ENCODE measurements around the gene NPR2. TPM values are rescaled to one million over a fixed set of nuclear protein-coding genes. Genes with fewer than 3 reads are reported as not detected.
A peak's percentile ranks its signal among the peaks of the same experiment; 100 is the strongest.

Gene NPR2
- total and polyA plus RNA-seq, 5 donors from 2014 or later = 0.46 to 7.7 (median 1.7) TPM; not detected in 1

- Mint-ChIP-seq H3K36me3 (peaks cover 3% of the 10 kb centered on the region), H3K4me3 (no peak overlapping the region), H3K4me1 (peaks cover 0 to 13% (median 4%) of the 10 kb centered on the region in 4 donors), H3K27me3 (no peaks in the 10 kb centered on the region), H3K27ac (no peak overlapping the region), H3K9me3 (no peaks in the 10 kb centered on the region)
- H3K27ac ChIP-seq (ENCODE audit: insufficient read depth, low read length, poor library complexity, severe bottlenecking) = no peak overlapping the region
- H3K27me3 ChIP-seq (ENCODE audit: control insufficient read depth, insufficient read depth, low read length) = no peaks in the 10 kb centered on the region
- H3K36me3 ChIP-seq (ENCODE audit: control insufficient read depth, insufficient read depth, low read length) = no peaks in the 10 kb centered on the region
- DNase-seq = no peak
- H3K9me3 ChIP-seq (ENCODE audit: control insufficient read depth in 2 of 2, low read length in 2 of 2) = no peaks in the 10 kb centered on the region
- no peaks in the 10 kb centered on the region for H3K4me1 ChIP-seq (ENCODE audit: control insufficient read depth, insufficient read depth, low read length, poor library complexity, severe bottlenecking)
- no peak overlapping the region for H3K4me3 ChIP-seq (ENCODE audit: low read depth, low read length)
- ATAC-seq (ENCODE audit: low read depth in 2 of 2) = no peak
Measured at GRCh38 chr9:35835766-35836165, 44.4 kb downstream of the NPR2 start.

DNA sequence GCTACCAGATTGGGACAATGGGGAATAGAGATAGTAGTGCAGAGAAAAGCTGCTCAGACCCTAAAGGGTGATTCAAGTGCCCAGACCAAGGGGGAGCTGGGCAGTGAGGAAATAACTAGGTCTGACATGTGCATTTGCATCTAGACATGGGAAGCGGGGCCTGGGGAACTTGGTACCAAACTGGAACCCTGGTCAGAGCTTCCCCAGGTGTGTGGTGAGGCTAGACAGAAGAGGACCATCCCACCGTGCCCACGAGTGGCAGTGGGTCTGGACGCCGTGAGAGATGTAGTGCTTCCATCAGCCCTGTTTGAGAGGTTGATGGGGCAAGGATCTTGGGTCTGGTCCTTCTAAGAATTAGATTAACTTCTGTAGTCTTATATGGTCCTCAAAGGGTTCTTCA lies 45.2 kb downstream of the NPR2 start:
- Mint-ChIP-seq H3K27ac (no peak overlapping the region), H3K9me3 (no peaks in the 10 kb centered on the region), H3K4me3 (no peak overlapping the region), H3K4me1 (peaks cover 0 to 8% (median 0%) of the 10 kb centered on the region in 4 donors), H3K36me3 (peaks cover 3% of the 10 kb centered on the region), H3K27me3 (no peaks in the 10 kb centered on the region)
- Histone ChIP-seq H3K9me3 (ENCODE audit: control insufficient read depth in 2 of 2, low read length in 2 of 2) (no peaks in the 10 kb centered on the region), H3K36me3 (ENCODE audit: control insufficient read depth, insufficient read depth, low read length) (no peaks in the 10 kb centered on the region), H3K4me3 (ENCODE audit: low read depth, low read length) (no peak overlapping the region), H3K27me3 (ENCODE audit: control insufficient read depth, insufficient read depth, low read length) (no peaks in the 10 kb centered on the region), H3K4me1 (ENCODE audit: control insufficient read depth, insufficient read depth, low read length, poor library complexity, severe bottlenecking) (no peaks in the 10 kb centered on the region), H3K27ac (ENCODE audit: insufficient read depth, low read length, poor library complexity, severe bottlenecking) (no peak overlapping the region)
- ATAC-seq (ENCODE audit: low read depth in 2 of 2) = no peak
- DNase-seq = no peak

GRCh38 chr9:35839926-35840325 lies 48.5 kb downstream of the NPR2 start:
- peaks cover 0 to 18% (median 10%) of the 10 kb centered on the region in 4 donors for H3K4me1 Mint-ChIP-seq
- H3K36me3 Mint-ChIP-seq = peaks cover 3% of the 10 kb centered on the region
- H3K27ac Mint-ChIP-seq = peak overlapping the region in 1 of 3 donors; percentile 60
- no peak overlapping the region for H3K27ac ChIP-seq (ENCODE audit: insufficient read depth, low read length, poor library complexity, severe bottlenecking)
- H3K4me3 Mint-ChIP-seq = no peak overlapping the region
- ATAC-seq (ENCODE audit: low read depth in 2 of 2) = no peak
- no peaks in the 10 kb centered on the region for H3K27me3 ChIP-seq (ENCODE audit: control insufficient read depth, insufficient read depth, low read length)
- no peaks in the 10 kb centered on the region for H3K9me3 Mint-ChIP-seq
- no peaks in the 10 kb centered on the region for H3K9me3 ChIP-seq (ENCODE audit: control insufficient read depth in 2 of 2, low read length in 2 of 2)
- no peak for DNase-seq
- H3K27me3 Mint-ChIP-seq = no peaks in the 10 kb centered on the region
- H3K36me3 ChIP-seq (ENCODE audit: control insufficient read depth, insufficient read depth, low read length) = no peaks in the 10 kb centered on the region
- H3K4me1 ChIP-seq (ENCODE audit: control insufficient read depth, insufficient read depth, low read length, poor library complexity, severe bottlenecking) = peaks cover 2% of the 10 kb centered on the region
- H3K4me3 ChIP-seq (ENCODE audit: low read depth, low read length) = no peak overlapping the region

DNA sequence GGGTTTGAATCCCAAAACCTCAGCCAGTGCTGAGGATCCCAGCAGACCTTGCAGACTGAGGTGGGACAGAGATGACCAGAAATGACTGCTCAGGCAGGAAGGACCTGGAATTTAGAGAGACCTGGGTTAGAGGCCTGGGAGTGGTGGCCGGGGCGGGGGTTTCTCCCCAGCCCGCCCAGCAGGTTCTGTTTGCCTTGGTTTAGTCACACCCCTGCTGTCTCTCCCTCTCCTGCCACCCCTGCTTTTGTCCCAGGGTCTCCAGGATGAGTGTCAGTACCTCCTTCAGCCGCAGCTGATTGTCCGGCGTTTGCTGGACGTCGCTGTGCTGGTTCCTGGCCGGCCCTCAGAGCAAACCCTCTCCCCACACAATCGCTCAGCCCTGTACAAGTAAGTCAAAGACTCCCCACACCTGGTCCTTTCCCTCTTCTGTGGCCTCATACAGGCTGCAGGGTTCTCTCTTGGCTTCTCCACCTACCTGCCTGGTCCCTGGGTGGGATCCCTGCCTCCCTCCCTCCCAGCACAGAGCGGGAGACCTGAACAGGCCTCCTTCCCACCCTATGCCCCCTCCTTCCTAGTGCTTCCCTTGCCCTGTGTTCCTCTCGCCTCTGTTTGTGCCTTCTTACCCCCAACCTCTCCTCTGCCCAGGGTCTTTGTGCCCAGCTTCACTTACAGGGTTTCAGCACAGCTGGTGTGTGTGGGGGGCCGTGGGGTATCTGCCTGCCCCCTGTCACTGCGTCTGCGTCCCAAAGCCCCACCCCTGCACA lies 49.7 kb downstream of the NPR2 start:
- Histone ChIP-seq H3K9me3 (ENCODE audit: control insufficient read depth in 2 of 2, low read length in 2 of 2) (no peaks in the 10 kb centered on the region), H3K27me3 (ENCODE audit: control insufficient read depth, insufficient read depth, low read length) (no peaks in the 10 kb centered on the region), H3K36me3 (ENCODE audit: control insufficient read depth, insufficient read depth, low read length) (no peaks in the 10 kb centered on the region), H3K27ac (ENCODE audit: insufficient read depth, low read length, poor library complexity, severe bottlenecking) (no peak overlapping the region), H3K4me3 (ENCODE audit: low read depth, low read length) (no peak overlapping the region), H3K4me1 (ENCODE audit: control insufficient read depth, insufficient read depth, low read length, poor library complexity, severe bottlenecking) (peaks cover 2% of the 10 kb centered on the region)
- Mint-ChIP-seq H3K27ac (no peak overlapping the region), H3K36me3 (peaks cover 3% of the 10 kb centered on the region), H3K9me3 (no peaks in the 10 kb centered on the region), H3K4me3 (no peak overlapping the region), H3K4me1 (peaks cover 0 to 25% (median 20%) of the 10 kb centered on the region in 4 donors), H3K27me3 (no peaks in the 10 kb centered on the region)
- ATAC-seq (ENCODE audit: low read depth in 2 of 2) (no peak), DNase-seq (no peak)

DNA sequence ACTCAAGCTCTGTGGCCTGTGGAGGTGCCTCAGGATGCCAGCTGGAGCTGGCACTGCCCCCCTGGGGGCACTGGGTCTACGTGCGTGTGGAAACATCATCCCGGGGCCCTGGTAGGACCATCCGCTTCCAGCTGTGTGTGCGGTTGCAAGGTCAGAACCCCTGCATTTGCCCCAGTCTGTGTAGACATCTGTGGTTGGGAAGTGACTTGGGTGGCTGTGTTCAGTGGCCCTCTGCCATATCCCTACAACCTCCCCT lies 50.2 kb downstream of the NPR2 start:
- DNase-seq (no peak), ATAC-seq (ENCODE audit: low read depth in 2 of 2) (no peak)
- peaks cover 2% of the 10 kb centered on the region for H3K4me1 ChIP-seq (ENCODE audit: control insufficient read depth, insufficient read depth, low read length, poor library complexity, severe bottlenecking)
- no peak overlapping the region for H3K4me3 Mint-ChIP-seq
- peaks cover 3% of the 10 kb centered on the region for H3K36me3 Mint-ChIP-seq
- no peak overlapping the region for H3K27ac Mint-ChIP-seq
- H3K4me3 ChIP-seq (ENCODE audit: low read depth, low read length) = no peak overlapping the region
- no peaks in the 10 kb centered on the region for H3K9me3 Mint-ChIP-seq
- H3K27ac ChIP-seq (ENCODE audit: insufficient read depth, low read length, poor library complexity, severe bottlenecking) = no peak overlapping the region
- no peaks in the 10 kb centered on the region for H3K27me3 ChIP-seq (ENCODE audit: control insufficient read depth, insufficient read depth, low read length)
- no peaks in the 10 kb centered on the region for H3K36me3 ChIP-seq (ENCODE audit: control insufficient read depth, insufficient read depth, low read length)
- H3K9me3 ChIP-seq (ENCODE audit: control insufficient read depth in 2 of 2, low read length in 2 of 2) = no peaks in the 10 kb centered on the region
- H3K4me1 Mint-ChIP-seq = peaks cover 0 to 25% (median 20%) of the 10 kb centered on the region in 4 donors
- no peaks in the 10 kb centered on the region for H3K27me3 Mint-ChIP-seq

- peak overlapping the region in 1 of 3 donors; percentile 57 for H3K27ac Mint-ChIP-seq
Measured at GRCh38 chr9:35842020-35842745, 50.8 kb downstream of the NPR2 start.

DNA sequence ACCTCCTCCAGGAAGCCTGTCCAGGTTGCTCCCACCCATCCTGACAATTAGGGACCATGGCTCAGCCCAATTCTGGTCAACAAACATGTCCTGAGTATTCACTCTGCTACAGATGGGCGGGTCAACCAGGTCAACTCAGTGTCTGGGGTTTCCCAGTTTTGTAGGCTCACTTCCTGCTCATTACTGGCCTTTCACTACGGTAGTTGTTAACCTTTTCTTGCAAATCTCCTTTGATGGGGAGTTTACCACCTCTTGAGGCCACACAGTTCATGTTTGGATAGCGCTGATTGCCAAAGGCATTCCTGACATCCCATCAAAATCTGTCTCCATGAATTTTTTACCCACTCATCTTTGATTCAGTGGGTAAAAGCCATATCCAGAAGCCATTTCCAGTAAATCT lies 51.4 kb downstream of the NPR2 start:
- DNase-seq (no peak), ATAC-seq (ENCODE audit: low read depth in 2 of 2) (no peak)
- H3K27me3 Mint-ChIP-seq = no peaks in the 10 kb centered on the region
- Histone ChIP-seq H3K4me3 (ENCODE audit: low read depth, low read length) (no peak overlapping the region), H3K36me3 (ENCODE audit: control insufficient read depth, insufficient read depth, low read length) (no peaks in the 10 kb centered on the region), H3K9me3 (ENCODE audit: control insufficient read depth in 2 of 2, low read length in 2 of 2) (no peaks in the 10 kb centered on the region), H3K4me1 (ENCODE audit: control insufficient read depth, insufficient read depth, low read length, poor library complexity, severe bottlenecking) (peaks cover 2% of the 10 kb centered on the region), H3K27ac (ENCODE audit: insufficient read depth, low read length, poor library complexity, severe bottlenecking) (no peak overlapping the region), H3K27me3 (ENCODE audit: control insufficient read depth, insufficient read depth, low read length) (no peaks in the 10 kb centered on the region)
- peaks cover 10% of the 10 kb centered on the region for H3K36me3 Mint-ChIP-seq
- no peaks in the 10 kb centered on the region for H3K9me3 Mint-ChIP-seq
- no peak overlapping the region for H3K4me3 Mint-ChIP-seq
- no peak overlapping the region for H3K27ac Mint-ChIP-seq
- H3K4me1 Mint-ChIP-seq = peaks cover 0 to 25% (median 21%) of the 10 kb centered on the region in 4 donors

More at GRCh38 chr9:35842020-35842745, 50.8 kb downstream of the NPR2 start:
- Mint-ChIP-seq H3K27me3 (no peaks in the 10 kb centered on the region), H3K9me3 (no peaks in the 10 kb centered on the region), H3K4me3 (no peak overlapping the region), H3K4me1 (peaks cover 0 to 25% (median 21%) of the 10 kb centered on the region in 4 donors), H3K36me3 (peaks cover 5% of the 10 kb centered on the region)
- H3K27ac ChIP-seq (ENCODE audit: insufficient read depth, low read length, poor library complexity, severe bottlenecking) = no peak overlapping the region
- no peaks in the 10 kb centered on the region for H3K36me3 ChIP-seq (ENCODE audit: control insufficient read depth, insufficient read depth, low read length)
- no peaks in the 10 kb centered on the region for H3K9me3 ChIP-seq (ENCODE audit: control insufficient read depth in 2 of 2, low read length in 2 of 2)
- no peak overlapping the region for H3K4me3 ChIP-seq (ENCODE audit: low read depth, low read length)
- no peak for DNase-seq
- ATAC-seq (ENCODE audit: low read depth in 2 of 2) = no peak
- peaks cover 2% of the 10 kb centered on the region for H3K4me1 ChIP-seq (ENCODE audit: control insufficient read depth, insufficient read depth, low read length, poor library complexity, severe bottlenecking)
- H3K27me3 ChIP-seq (ENCODE audit: control insufficient read depth, insufficient read depth, low read length) = no peaks in the 10 kb centered on the region

All from CD4-positive, CD25-positive, alpha-beta regulatory T cell (primary cell).